Measurements from ENCODE around the gene GLTPD2.
"Not testable (repeated sequence)": the region's sequence is repeated elsewhere in the genome, so short reads cannot be mapped to it uniquely, and the experiment has no call there.

GLTPD2 gene

GRCh38 chr17:4822835-4823234 lies 34.1 kb downstream of the GLTPD2 start:
- Histone ChIP-seq H3K4me3 (ENCODE audit: insufficient read depth, low read depth, low read length, poor library complexity, severe bottlenecking) (no peak overlapping the region), H3K36me3 (ENCODE audit: control insufficient read depth, insufficient read depth, low read length) (peaks cover 5% of the 10 kb centered on the region), H3K4me1 (ENCODE audit: control insufficient read depth, insufficient read depth, low read length, poor library complexity, severe bottlenecking) (no peaks in the 10 kb centered on the region), H3K9me3 (ENCODE audit: control insufficient read depth, low read length) (no peaks in the 10 kb centered on the region), H3K27ac (ENCODE audit: insufficient read depth, low read length, poor library complexity, severe bottlenecking) (no peak overlapping the region), H3K27me3 (replicated peaks; ENCODE audit: control insufficient read depth, insufficient read depth, low read length, poor library complexity, severe bottlenecking) (no peaks in the 10 kb centered on the region)
- no peak for DNase-seq

- no peak for DNase-seq
- Histone ChIP-seq H3K9me3 (ENCODE audit: control insufficient read depth, low read length) (no peaks in the 10 kb centered on the region), H3K36me3 (ENCODE audit: control insufficient read depth, insufficient read depth, low read length) (peaks cover 5% of the 10 kb centered on the region), H3K4me3 (ENCODE audit: insufficient read depth, low read depth, low read length, poor library complexity, severe bottlenecking) (no peak overlapping the region), H3K27ac (ENCODE audit: insufficient read depth, low read length, poor library complexity, severe bottlenecking) (no peak overlapping the region), H3K27me3 (replicated peaks; ENCODE audit: control insufficient read depth, insufficient read depth, low read length, poor library complexity, severe bottlenecking) (no peaks in the 10 kb centered on the region), H3K4me1 (ENCODE audit: control insufficient read depth, insufficient read depth, low read length, poor library complexity, severe bottlenecking) (no peaks in the 10 kb centered on the region)
Measured at GRCh38 chr17:4823373-4824089, 34.8 kb downstream of the GLTPD2 start.

GRCh38 chr17:4827399-4827798 lies 38.6 kb downstream of the GLTPD2 start:
- Histone ChIP-seq H3K27ac (ENCODE audit: insufficient read depth, low read length, poor library complexity, severe bottlenecking) (no peak overlapping the region), H3K36me3 (ENCODE audit: control insufficient read depth, insufficient read depth, low read length) (peaks cover 5% of the 10 kb centered on the region), H3K4me1 (ENCODE audit: control insufficient read depth, insufficient read depth, low read length, poor library complexity, severe bottlenecking) (no peaks in the 10 kb centered on the region), H3K4me3 (ENCODE audit: insufficient read depth, low read depth, low read length, poor library complexity, severe bottlenecking) (no peak overlapping the region), H3K9me3 (ENCODE audit: control insufficient read depth, low read length) (no peaks in the 10 kb centered on the region), H3K27me3 (replicated peaks; ENCODE audit: control insufficient read depth, insufficient read depth, low read length, poor library complexity, severe bottlenecking) (no peaks in the 10 kb centered on the region)
- DNase-seq, result no peak

GRCh38 chr17:4832829-4833177 lies 44.0 kb downstream of the GLTPD2 start:
- not testable (repeated sequence) for H3K36me3 ChIP-seq (ENCODE audit: control insufficient read depth, insufficient read depth, low read length); H3K27me3 ChIP-seq (replicated peaks; ENCODE audit: control insufficient read depth, insufficient read depth, low read length, poor library complexity, severe bottlenecking); H3K9me3 ChIP-seq (ENCODE audit: control insufficient read depth, low read length); DNase-seq
- H3K4me3 ChIP-seq (ENCODE audit: insufficient read depth, low read depth, low read length, poor library complexity, severe bottlenecking), result peak overlapping the region; percentile 92
- peak overlapping the region; percentile 74 for H3K27ac ChIP-seq (ENCODE audit: insufficient read depth, low read length, poor library complexity, severe bottlenecking)
- H3K4me1 ChIP-seq (ENCODE audit: control insufficient read depth, insufficient read depth, low read length, poor library complexity, severe bottlenecking), result peaks cover 27% of the 10 kb centered on the region

GRCh38 chr17:4833178-4833940 lies 44.6 kb downstream of the GLTPD2 start, which contains the start of gene MINK1:
Gene MINK1, plus strand, starts transcription at chr17:4833340. Its CDS starts 244 bp downstream, at chr17:4833584.
- Histone ChIP-seq H3K27ac (ENCODE audit: insufficient read depth, low read length, poor library complexity, severe bottlenecking) (peak within 1 kb of the TSS; percentile 74), H3K4me3 (ENCODE audit: insufficient read depth, low read depth, low read length, poor library complexity, severe bottlenecking) (peak within 1 kb of the TSS; percentile 92), H3K36me3 (ENCODE audit: control insufficient read depth, insufficient read depth, low read length) (no peaks in the 10 kb centered on the region), H3K9me3 (ENCODE audit: control insufficient read depth, low read length) (no peaks in the 10 kb centered on the region), H3K4me1 (ENCODE audit: control insufficient read depth, insufficient read depth, low read length, poor library complexity, severe bottlenecking) (peaks cover 27% of the 10 kb centered on the region), H3K27me3 (replicated peaks; ENCODE audit: control insufficient read depth, insufficient read depth, low read length, poor library complexity, severe bottlenecking) (no peaks in the 10 kb centered on the region)
- DNase-seq, result peak; percentile 86 to 88 (median 87)

- Histone ChIP-seq H3K27ac (ENCODE audit: insufficient read depth, low read length, poor library complexity, severe bottlenecking) (peak overlapping the region; percentile 74), H3K4me1 (ENCODE audit: control insufficient read depth, insufficient read depth, low read length, poor library complexity, severe bottlenecking) (peaks cover 27% of the 10 kb centered on the region), H3K36me3 (ENCODE audit: control insufficient read depth, insufficient read depth, low read length) (no peaks in the 10 kb centered on the region), H3K4me3 (ENCODE audit: insufficient read depth, low read depth, low read length, poor library complexity, severe bottlenecking) (peak overlapping the region; percentile 92), H3K27me3 (replicated peaks; ENCODE audit: control insufficient read depth, insufficient read depth, low read length, poor library complexity, severe bottlenecking) (no peaks in the 10 kb centered on the region), H3K9me3 (ENCODE audit: control insufficient read depth, low read length) (no peaks in the 10 kb centered on the region)
- no peak for DNase-seq
Measured at GRCh38 chr17:4833941-4834680, 45.3 kb downstream of the GLTPD2 start.

- Histone ChIP-seq H3K27me3 (replicated peaks; ENCODE audit: control insufficient read depth, insufficient read depth, low read length, poor library complexity, severe bottlenecking) (no peaks in the 10 kb centered on the region), H3K9me3 (ENCODE audit: control insufficient read depth, low read length) (no peaks in the 10 kb centered on the region), H3K4me3 (ENCODE audit: insufficient read depth, low read depth, low read length, poor library complexity, severe bottlenecking) (no peak overlapping the region), H3K36me3 (ENCODE audit: control insufficient read depth, insufficient read depth, low read length) (no peaks in the 10 kb centered on the region), H3K27ac (ENCODE audit: insufficient read depth, low read length, poor library complexity, severe bottlenecking) (peak overlapping the region; percentile 43), H3K4me1 (ENCODE audit: control insufficient read depth, insufficient read depth, low read length, poor library complexity, severe bottlenecking) (peaks cover 27% of the 10 kb centered on the region)
- DNase-seq, result no peak
Measured at GRCh38 chr17:4834681-4835020, 45.9 kb downstream of the GLTPD2 start.

GRCh38 chr17:4836221-4836620 lies 47.5 kb downstream of the GLTPD2 start:
- no peaks in the 10 kb centered on the region for H3K27me3 ChIP-seq (replicated peaks; ENCODE audit: control insufficient read depth, insufficient read depth, low read length, poor library complexity, severe bottlenecking)
- no peaks in the 10 kb centered on the region for H3K36me3 ChIP-seq (ENCODE audit: control insufficient read depth, insufficient read depth, low read length)
- H3K27ac ChIP-seq (ENCODE audit: insufficient read depth, low read length, poor library complexity, severe bottlenecking), result no peak overlapping the region
- no peak overlapping the region for H3K4me3 ChIP-seq (ENCODE audit: insufficient read depth, low read depth, low read length, poor library complexity, severe bottlenecking)
- peaks cover 37% of the 10 kb centered on the region for H3K4me1 ChIP-seq (ENCODE audit: control insufficient read depth, insufficient read depth, low read length, poor library complexity, severe bottlenecking)
- DNase-seq, result no peak
- no peaks in the 10 kb centered on the region for H3K9me3 ChIP-seq (ENCODE audit: control insufficient read depth, low read length)

GRCh38 chr17:4837471-4838308 lies 48.9 kb downstream of the GLTPD2 start:
- DNase-seq, result no peak
- Histone ChIP-seq H3K36me3 (ENCODE audit: control insufficient read depth, insufficient read depth, low read length) (no peaks in the 10 kb centered on the region), H3K27me3 (replicated peaks; ENCODE audit: control insufficient read depth, insufficient read depth, low read length, poor library complexity, severe bottlenecking) (no peaks in the 10 kb centered on the region), H3K9me3 (ENCODE audit: control insufficient read depth, low read length) (no peaks in the 10 kb centered on the region), H3K4me1 (ENCODE audit: control insufficient read depth, insufficient read depth, low read length, poor library complexity, severe bottlenecking) (peaks cover 37% of the 10 kb centered on the region), H3K4me3 (ENCODE audit: insufficient read depth, low read depth, low read length, poor library complexity, severe bottlenecking) (no peak overlapping the region), H3K27ac (ENCODE audit: insufficient read depth, low read length, poor library complexity, severe bottlenecking) (no peak overlapping the region)

Data from effector memory CD4-positive, alpha-beta T cell (primary cell).